SU-DHL-6 (cell line): ENCODE measurements around the gene STPG4.

Experiments
- EZH2phosphoT487 ChIP-seq: fragments of 200-600 bp; sonication (generic), shearing (Covaris generic); conservative IDR thresholded peaks from 2 replicates; pipeline ENCODE4 v1.6.1; 2018; ENCODE audit warnings: mild to moderate bottlenecking, antibody characterized with exemption, low read length, moderate library complexity, mixed read lengths
- TF ChIP-seq, protein P1 (sequence below): fragments of 200-600 bp; sonication (generic); IDR thresholded peaks from one replicate; pipeline ENCODE4 v1.5.1; 2017; ENCODE audit warnings: antibody characterized with exemption, mild to moderate bottlenecking, low read length, moderate library complexity; ENCODE audit not compliant: insufficient read depth, poor library complexity, severe bottlenecking

DNA sequence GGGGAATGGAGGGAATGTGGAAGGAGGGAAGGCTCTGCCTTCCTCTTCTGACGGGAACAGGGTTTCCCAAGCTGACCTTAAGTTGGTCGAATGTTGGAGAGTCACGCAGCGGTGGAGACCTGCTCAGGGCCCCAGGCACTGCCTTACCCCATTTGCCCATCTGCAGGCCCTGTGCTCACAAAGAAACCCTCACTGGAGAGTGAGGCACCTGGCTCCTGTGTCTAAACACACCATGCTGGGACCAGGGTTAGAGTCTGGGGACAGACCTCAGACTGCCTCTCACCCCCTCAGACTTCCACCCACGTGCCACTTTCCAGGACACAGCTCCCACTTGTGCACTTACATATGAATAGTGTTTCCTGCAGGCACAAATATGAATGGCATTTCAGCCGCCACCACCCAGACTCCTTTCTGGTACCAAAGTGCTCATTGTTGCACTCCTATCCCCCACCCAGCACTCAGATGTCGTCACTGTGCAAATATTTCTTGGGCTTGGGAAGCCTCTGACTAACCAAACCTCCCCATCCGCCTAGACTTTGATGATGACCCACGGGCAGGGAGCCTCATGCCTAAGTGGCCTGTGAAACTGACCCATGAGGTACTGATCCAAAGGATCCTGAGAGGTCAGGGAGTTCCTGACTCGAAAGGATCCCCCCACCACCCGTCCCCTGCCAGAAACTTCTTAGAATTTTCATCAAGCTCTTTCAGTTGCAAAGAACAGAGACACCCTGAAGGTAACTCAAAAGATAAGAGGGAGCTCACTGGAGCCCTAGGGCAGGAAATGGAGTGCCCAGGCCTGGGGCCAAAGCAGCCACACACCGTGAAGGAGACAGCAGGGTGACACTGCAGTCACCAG, 78.3 kb downstream of the STPG4 start:
- TF ChIP-seq, protein P1, sequence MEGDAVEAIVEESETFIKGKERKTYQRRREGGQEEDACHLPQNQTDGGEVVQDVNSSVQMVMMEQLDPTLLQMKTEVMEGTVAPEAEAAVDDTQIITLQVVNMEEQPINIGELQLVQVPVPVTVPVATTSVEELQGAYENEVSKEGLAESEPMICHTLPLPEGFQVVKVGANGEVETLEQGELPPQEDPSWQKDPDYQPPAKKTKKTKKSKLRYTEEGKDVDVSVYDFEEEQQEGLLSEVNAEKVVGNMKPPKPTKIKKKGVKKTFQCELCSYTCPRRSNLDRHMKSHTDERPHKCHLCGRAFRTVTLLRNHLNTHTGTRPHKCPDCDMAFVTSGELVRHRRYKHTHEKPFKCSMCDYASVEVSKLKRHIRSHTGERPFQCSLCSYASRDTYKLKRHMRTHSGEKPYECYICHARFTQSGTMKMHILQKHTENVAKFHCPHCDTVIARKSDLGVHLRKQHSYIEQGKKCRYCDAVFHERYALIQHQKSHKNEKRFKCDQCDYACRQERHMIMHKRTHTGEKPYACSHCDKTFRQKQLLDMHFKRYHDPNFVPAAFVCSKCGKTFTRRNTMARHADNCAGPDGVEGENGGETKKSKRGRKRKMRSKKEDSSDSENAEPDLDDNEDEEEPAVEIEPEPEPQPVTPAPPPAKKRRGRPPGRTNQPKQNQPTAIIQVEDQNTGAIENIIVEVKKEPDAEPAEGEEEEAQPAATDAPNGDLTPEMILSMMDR = no peak
- no peak for TF ChIP-seq EZH2phosphoT487
